HEK293 (cell line): ENCODE measurements around the gene NID2.

Experiments
- CTCF ChIA-PET: fragments of 350-600 bp; formaldehyde crosslinking; extraction: SDS; loops from one replicate; lab custom pipeline; 2021; ENCODE audit warnings: antibody characterized with exemption; lab: Yijun Ruan, JAX
- POLR2A ChIA-PET: fragments of 300-600 bp; formaldehyde crosslinking; extraction: SDS; loops from one replicate; lab custom pipeline; 2020; ENCODE audit warnings: antibody characterized with exemption, inconsistent platforms; lab: Yijun Ruan, JAX
- H3K27ac ChIP-seq: fragments of 200-500 bp; sonication (Bioruptor generic); 2 replicates; pipeline ENCODE4 v1.5.1; 2014; ENCODE audit warnings: low read depth, low read length, control low read depth, inconsistent platforms; ENCODE audit errors: extremely low read depth
- H3K36me3 ChIP-seq, 2 experiments: fragments of 200-500 bp in 1 of 2; sonication (Bioruptor generic) in 1 of 2; 1 replicate in 1 of 2; 2 replicates in 1 of 2; pipeline ENCODE4 v1.5.1; 2014 to 2017; ENCODE audit warnings: inconsistent platforms in 2 of 2, low read length in 2 of 2; ENCODE audit not compliant: control insufficient read depth in 2 of 2, insufficient read depth in 1 of 2
- H3K4me1 ChIP-seq: fragments of 200-500 bp; sonication (Bioruptor generic); 2 replicates; pipeline ENCODE4 v1.5.1; 2014; ENCODE audit warnings: mild to moderate bottlenecking, low read length, inconsistent platforms; ENCODE audit not compliant: control insufficient read depth, insufficient read depth
- H3K4me3 ChIP-seq: 2 replicates; pipeline ENCODE4 v1.5.1; 2011; ENCODE audit warnings: low read depth, mild to moderate bottlenecking, control low read depth, low read length, moderate library complexity
- H3K9me3 ChIP-seq: fragments of 200-500 bp; sonication (Bioruptor generic); 2 replicates; pipeline ENCODE4 v1.5.1; 2014; ENCODE audit warnings: low read depth, low read length, inconsistent platforms; ENCODE audit not compliant: control insufficient read depth, insufficient read depth
- HOXC10 ChIP-seq: sonication (generic); formaldehyde crosslinking; IDR thresholded peaks from 2 replicates; pipeline ENCODE4 v1.8.1; 2023; ENCODE audit warnings: mild to moderate bottlenecking, missing genetic modification reagents
- KLF7 ChIP-seq: fragments of 450-650 bp; formaldehyde crosslinking; IDR thresholded peaks from 2 replicates; pipeline ENCODE4 v1.5.1; 2016; ENCODE audit warnings: missing biosample characterization, missing genetic modification characterization, borderline replicate concordance
- WT1 ChIP-seq: fragments of 450-650 bp; formaldehyde crosslinking; IDR thresholded peaks from 2 replicates; pipeline ENCODE4 v1.5.1; 2016; ENCODE audit warnings: missing biosample characterization, missing genetic modification characterization
- ZBTB1 ChIP-seq: fragments of 450-650 bp; formaldehyde crosslinking; IDR thresholded peaks from 2 replicates; pipeline ENCODE4 v1.5.1; 2016; ENCODE audit warnings: missing biosample characterization, missing genetic modification characterization
- ZFHX2 ChIP-seq: fragments of 450-650 bp; formaldehyde crosslinking; conservative IDR thresholded peaks from 2 replicates; pipeline ENCODE4 v1.5.1; 2016; ENCODE audit warnings: missing biosample characterization, missing genetic modification characterization
- ZFP41 ChIP-seq: fragments of 450-650 bp; formaldehyde crosslinking; IDR thresholded peaks from 2 replicates; pipeline ENCODE4 v1.5.1; 2016; ENCODE audit warnings: missing biosample characterization, missing genetic modification characterization, borderline replicate concordance
- ZNF19 ChIP-seq: fragments of 450-650 bp; formaldehyde crosslinking; IDR thresholded peaks from 2 replicates; pipeline ENCODE4; 2016; ENCODE audit warnings: missing biosample characterization, missing genetic modification characterization, low read depth
- ZNF214 ChIP-seq: fragments of 450-650 bp; formaldehyde crosslinking; IDR thresholded peaks from 2 replicates; pipeline ENCODE4 v1.5.1; 2017; ENCODE audit warnings: missing biosample characterization, mild to moderate bottlenecking, missing genetic modification characterization, borderline replicate concordance
- ZNF366 ChIP-seq: fragments of 450-650 bp; formaldehyde crosslinking; conservative IDR thresholded peaks from 2 replicates; pipeline ENCODE4 v1.5.1; 2016; ENCODE audit warnings: missing biosample characterization, missing genetic modification characterization
- ZNF37A ChIP-seq: fragments of 450-650 bp; IDR thresholded peaks from 2 replicates; pipeline ENCODE4 v1.5.1; 2018; ENCODE audit warnings: missing biosample characterization, missing genetic modification characterization
- ZNF391 ChIP-seq: fragments of 450-650 bp; formaldehyde crosslinking; IDR thresholded peaks from 2 replicates; pipeline ENCODE4 v1.5.1; 2016; ENCODE audit warnings: low read depth, missing biosample characterization, missing genetic modification characterization, borderline replicate concordance
- ZNF433 ChIP-seq: fragments of 450-650 bp; formaldehyde crosslinking; IDR thresholded peaks from 2 replicates; pipeline ENCODE4 v1.5.1; 2016; ENCODE audit warnings: missing biosample characterization, missing genetic modification characterization, low read depth
- ZNF549 ChIP-seq: fragments of 450-650 bp; IDR thresholded peaks from 2 replicates; pipeline ENCODE4 v1.5.1; 2018; ENCODE audit warnings: missing biosample characterization, missing genetic modification characterization, mild to moderate bottlenecking, inconsistent platforms, moderate library complexity
- ZNF560 ChIP-seq: fragments of 450-650 bp; formaldehyde crosslinking; IDR thresholded peaks from 2 replicates; pipeline ENCODE4 v1.5.1; 2017; ENCODE audit warnings: missing biosample characterization, missing genetic modification characterization, borderline replicate concordance
- ZNF585B ChIP-seq: fragments of 450-650 bp; formaldehyde crosslinking; IDR thresholded peaks from 2 replicates; pipeline ENCODE4 v1.5.1; 2016; ENCODE audit warnings: missing biosample characterization, missing genetic modification characterization
- ZNF596 ChIP-seq: fragments of 450-650 bp; IDR thresholded peaks from 2 replicates; pipeline ENCODE4 v1.5.0; 2018; ENCODE audit warnings: missing biosample characterization, mild to moderate bottlenecking, missing genetic modification characterization, moderate library complexity
- ZNF600 ChIP-seq: fragments of 450-650 bp; formaldehyde crosslinking; IDR thresholded peaks from 2 replicates; pipeline ENCODE4 v1.5.1; 2016; ENCODE audit warnings: missing biosample characterization, missing genetic modification characterization
- ZNF792 ChIP-seq: fragments of 450-650 bp; formaldehyde crosslinking; IDR thresholded peaks from 2 replicates; pipeline ENCODE4 v1.5.1; 2016; ENCODE audit warnings: missing biosample characterization, missing genetic modification characterization
- TF ChIP-seq, protein P1 (sequence below): fragments of 450-650 bp; formaldehyde crosslinking; IDR thresholded peaks from 2 replicates; pipeline ENCODE4 v1.5.1; 2017; ENCODE audit warnings: missing biosample characterization, missing genetic modification characterization
- TF ChIP-seq, protein P2 (sequence below): fragments of 450-650 bp; formaldehyde crosslinking; IDR thresholded peaks from 2 replicates; pipeline ENCODE4 v1.5.1; 2017; ENCODE audit warnings: missing biosample characterization, missing genetic modification characterization
- TF ChIP-seq, protein P3 (sequence below): fragments of 450-650 bp; formaldehyde crosslinking; IDR thresholded peaks from 2 replicates; pipeline ENCODE4 v1.5.1; 2016; ENCODE audit warnings: missing biosample characterization, missing genetic modification characterization
- TF ChIP-seq, protein P4 (sequence below): fragments of 450-650 bp; formaldehyde crosslinking; IDR thresholded peaks from 2 replicates; pipeline ENCODE4 v1.5.1; 2016; ENCODE audit warnings: missing biosample characterization, missing genetic modification characterization
- TF ChIP-seq, protein P5 (sequence below): fragments of 450-650 bp; formaldehyde crosslinking; IDR thresholded peaks from 2 replicates; pipeline ENCODE4 v1.5.1; 2016; ENCODE audit warnings: missing biosample characterization, missing genetic modification characterization
- TF ChIP-seq, protein P6 (sequence below): fragments of 450-650 bp; formaldehyde crosslinking; IDR thresholded peaks from 2 replicates; pipeline ENCODE4 v1.5.1; 2017; ENCODE audit warnings: missing biosample characterization, missing genetic modification characterization

NID2 gene

DNA sequence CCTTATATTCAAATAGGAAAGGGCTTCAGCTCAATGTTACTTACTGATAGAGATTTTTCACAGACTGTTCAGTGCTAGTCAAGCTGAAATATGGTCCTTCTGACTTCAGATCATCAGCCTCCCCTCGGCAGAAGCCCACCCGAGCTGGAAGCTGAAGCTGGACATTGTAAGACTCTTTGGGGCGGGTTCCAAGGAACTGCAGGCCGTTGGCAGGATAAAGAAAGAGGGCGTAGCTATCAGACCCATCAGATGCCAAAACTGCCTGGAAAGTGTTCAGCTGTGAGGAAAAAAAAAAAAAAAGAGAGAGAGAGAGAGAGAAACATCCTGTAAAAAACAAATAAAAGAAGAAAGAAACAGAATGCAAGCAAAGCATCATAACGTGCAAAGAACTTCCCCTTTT, 8.8 kb downstream of the NID2 start:
- H3K4me1 ChIP-seq, result no peaks in the 10 kb centered on the region
- no peak overlapping the region for H3K4me3 ChIP-seq
- no peak overlapping the region for H3K27ac ChIP-seq
- POLR2A ChIA-PET, result no interaction called here
- CTCF ChIA-PET, result interaction anchor here (2.6 kb wide), 1 partner anchor 17 kb away, joined by 10 read pairs; no protein-coding TSS in a partner anchor
- TF ChIP-seq ZNF19 (tag by site-specific recombination) (no peak), ZNF366 (tag by site-specific recombination) (no peak), ZBTB1 (tag by site-specific recombination) (no peak), ZNF391 (tag by site-specific recombination) (no peak), ZNF433 (tag by site-specific recombination) (no peak), ZFHX2 (tag by site-specific recombination) (no peak), ZNF214 (tag by site-specific recombination) (no peak), ZNF792 (tag by site-specific recombination) (no peak), ZNF549 (tag by site-specific recombination) (no peak), ZNF600 (tag by site-specific recombination) (no peak), WT1 (tag by site-specific recombination) (no peak), ZNF37A (tag by site-specific recombination) (no peak), ZNF560 (tag by site-specific recombination) (no peak), HOXC10 (CRISPR knock-in tag) (no peak)
- TF ChIP-seq, protein P1, sequence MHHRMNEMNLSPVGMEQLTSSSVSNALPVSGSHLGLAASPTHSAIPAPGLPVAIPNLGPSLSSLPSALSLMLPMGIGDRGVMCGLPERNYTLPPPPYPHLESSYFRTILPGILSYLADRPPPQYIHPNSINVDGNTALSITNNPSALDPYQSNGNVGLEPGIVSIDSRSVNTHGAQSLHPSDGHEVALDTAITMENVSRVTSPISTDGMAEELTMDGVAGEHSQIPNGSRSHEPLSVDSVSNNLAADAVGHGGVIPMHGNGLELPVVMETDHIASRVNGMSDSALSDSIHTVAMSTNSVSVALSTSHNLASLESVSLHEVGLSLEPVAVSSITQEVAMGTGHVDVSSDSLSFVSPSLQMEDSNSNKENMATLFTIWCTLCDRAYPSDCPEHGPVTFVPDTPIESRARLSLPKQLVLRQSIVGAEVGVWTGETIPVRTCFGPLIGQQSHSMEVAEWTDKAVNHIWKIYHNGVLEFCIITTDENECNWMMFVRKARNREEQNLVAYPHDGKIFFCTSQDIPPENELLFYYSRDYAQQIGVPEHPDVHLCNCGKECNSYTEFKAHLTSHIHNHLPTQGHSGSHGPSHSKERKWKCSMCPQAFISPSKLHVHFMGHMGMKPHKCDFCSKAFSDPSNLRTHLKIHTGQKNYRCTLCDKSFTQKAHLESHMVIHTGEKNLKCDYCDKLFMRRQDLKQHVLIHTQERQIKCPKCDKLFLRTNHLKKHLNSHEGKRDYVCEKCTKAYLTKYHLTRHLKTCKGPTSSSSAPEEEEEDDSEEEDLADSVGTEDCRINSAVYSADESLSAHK, result no peak
- TF ChIP-seq, protein P2, sequence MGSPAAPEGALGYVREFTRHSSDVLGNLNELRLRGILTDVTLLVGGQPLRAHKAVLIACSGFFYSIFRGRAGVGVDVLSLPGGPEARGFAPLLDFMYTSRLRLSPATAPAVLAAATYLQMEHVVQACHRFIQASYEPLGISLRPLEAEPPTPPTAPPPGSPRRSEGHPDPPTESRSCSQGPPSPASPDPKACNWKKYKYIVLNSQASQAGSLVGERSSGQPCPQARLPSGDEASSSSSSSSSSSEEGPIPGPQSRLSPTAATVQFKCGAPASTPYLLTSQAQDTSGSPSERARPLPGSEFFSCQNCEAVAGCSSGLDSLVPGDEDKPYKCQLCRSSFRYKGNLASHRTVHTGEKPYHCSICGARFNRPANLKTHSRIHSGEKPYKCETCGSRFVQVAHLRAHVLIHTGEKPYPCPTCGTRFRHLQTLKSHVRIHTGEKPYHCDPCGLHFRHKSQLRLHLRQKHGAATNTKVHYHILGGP (tag by site-specific recombination), result no peak
- TF ChIP-seq, protein P3, sequence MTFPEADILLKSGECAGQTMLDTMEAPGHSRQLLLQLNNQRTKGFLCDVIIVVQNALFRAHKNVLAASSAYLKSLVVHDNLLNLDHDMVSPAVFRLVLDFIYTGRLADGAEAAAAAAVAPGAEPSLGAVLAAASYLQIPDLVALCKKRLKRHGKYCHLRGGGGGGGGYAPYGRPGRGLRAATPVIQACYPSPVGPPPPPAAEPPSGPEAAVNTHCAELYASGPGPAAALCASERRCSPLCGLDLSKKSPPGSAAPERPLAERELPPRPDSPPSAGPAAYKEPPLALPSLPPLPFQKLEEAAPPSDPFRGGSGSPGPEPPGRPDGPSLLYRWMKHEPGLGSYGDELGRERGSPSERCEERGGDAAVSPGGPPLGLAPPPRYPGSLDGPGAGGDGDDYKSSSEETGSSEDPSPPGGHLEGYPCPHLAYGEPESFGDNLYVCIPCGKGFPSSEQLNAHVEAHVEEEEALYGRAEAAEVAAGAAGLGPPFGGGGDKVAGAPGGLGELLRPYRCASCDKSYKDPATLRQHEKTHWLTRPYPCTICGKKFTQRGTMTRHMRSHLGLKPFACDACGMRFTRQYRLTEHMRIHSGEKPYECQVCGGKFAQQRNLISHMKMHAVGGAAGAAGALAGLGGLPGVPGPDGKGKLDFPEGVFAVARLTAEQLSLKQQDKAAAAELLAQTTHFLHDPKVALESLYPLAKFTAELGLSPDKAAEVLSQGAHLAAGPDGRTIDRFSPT (tag by site-specific recombination), result no peak
- no peaks in the 10 kb centered on the region for H3K9me3 ChIP-seq
- H3K36me3 ChIP-seq, result no peaks in the 10 kb centered on the region

DNA sequence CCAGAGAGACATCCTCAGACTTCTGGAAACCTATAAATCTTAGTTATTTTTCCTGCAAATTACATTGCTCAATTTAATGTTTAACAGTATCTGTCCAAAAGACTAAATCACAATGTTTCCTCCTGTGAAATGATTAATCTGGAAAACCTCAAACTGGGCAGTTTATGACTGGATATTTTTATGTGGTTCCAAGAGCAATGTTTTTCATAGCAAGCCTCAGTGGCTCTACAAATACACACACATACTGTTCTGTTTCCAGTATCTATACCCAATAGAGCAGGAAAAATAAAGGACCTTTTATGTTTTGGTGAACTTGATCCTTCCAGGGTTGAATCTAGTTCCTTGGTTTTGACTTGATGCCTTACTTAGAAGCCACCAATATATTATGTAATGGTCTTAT, 9.2 kb downstream of the NID2 start:
- Histone ChIP-seq H3K4me3 (no peak overlapping the region), H3K27ac (no peak overlapping the region), H3K9me3 (no peaks in the 10 kb centered on the region), H3K36me3 (no peaks in the 10 kb centered on the region), H3K4me1 (no peaks in the 10 kb centered on the region)
- ChIA-PET POLR2A (no interaction called here), CTCF (interaction anchor here (2.6 kb wide), 1 partner anchor 16 kb away, joined by 10 read pairs; no protein-coding TSS in a partner anchor)
- TF ChIP-seq, protein P4, sequence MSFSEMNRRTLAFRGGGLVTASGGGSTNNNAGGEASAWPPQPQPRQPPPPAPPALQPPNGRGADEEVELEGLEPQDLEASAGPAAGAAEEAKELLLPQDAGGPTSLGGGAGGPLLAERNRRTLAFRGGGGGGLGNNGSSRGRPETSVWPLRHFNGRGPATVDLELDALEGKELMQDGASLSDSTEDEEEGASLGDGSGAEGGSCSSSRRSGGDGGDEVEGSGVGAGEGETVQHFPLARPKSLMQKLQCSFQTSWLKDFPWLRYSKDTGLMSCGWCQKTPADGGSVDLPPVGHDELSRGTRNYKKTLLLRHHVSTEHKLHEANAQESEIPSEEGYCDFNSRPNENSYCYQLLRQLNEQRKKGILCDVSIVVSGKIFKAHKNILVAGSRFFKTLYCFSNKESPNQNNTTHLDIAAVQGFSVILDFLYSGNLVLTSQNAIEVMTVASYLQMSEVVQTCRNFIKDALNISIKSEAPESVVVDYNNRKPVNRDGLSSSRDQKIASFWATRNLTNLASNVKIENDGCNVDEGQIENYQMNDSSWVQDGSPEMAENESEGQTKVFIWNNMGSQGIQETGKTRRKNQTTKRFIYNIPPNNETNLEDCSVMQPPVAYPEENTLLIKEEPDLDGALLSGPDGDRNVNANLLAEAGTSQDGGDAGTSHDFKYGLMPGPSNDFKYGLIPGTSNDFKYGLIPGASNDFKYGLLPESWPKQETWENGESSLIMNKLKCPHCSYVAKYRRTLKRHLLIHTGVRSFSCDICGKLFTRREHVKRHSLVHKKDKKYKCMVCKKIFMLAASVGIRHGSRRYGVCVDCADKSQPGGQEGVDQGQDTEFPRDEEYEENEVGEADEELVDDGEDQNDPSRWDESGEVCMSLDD (tag by site-specific recombination), result no peak
- TF ChIP-seq ZFP41 (tag by site-specific recombination) (no peak), ZNF585B (tag by site-specific recombination) (no peak), ZNF596 (tag by site-specific recombination) (no peak), KLF7 (tag by site-specific recombination) (no peak)
- TF ChIP-seq, protein P5, sequence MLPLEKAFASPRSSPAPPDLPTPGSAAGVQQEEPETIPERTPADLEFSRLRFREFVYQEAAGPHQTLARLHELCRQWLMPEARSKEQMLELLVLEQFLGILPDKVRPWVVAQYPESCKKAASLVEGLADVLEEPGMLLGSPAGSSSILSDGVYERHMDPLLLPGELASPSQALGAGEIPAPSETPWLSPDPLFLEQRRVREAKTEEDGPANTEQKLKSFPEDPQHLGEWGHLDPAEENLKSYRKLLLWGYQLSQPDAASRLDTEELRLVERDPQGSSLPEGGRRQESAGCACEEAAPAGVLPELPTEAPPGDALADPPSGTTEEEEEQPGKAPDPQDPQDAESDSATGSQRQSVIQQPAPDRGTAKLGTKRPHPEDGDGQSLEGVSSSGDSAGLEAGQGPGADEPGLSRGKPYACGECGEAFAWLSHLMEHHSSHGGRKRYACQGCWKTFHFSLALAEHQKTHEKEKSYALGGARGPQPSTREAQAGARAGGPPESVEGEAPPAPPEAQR (tag by site-specific recombination), result no peak
- TF ChIP-seq, protein P6, sequence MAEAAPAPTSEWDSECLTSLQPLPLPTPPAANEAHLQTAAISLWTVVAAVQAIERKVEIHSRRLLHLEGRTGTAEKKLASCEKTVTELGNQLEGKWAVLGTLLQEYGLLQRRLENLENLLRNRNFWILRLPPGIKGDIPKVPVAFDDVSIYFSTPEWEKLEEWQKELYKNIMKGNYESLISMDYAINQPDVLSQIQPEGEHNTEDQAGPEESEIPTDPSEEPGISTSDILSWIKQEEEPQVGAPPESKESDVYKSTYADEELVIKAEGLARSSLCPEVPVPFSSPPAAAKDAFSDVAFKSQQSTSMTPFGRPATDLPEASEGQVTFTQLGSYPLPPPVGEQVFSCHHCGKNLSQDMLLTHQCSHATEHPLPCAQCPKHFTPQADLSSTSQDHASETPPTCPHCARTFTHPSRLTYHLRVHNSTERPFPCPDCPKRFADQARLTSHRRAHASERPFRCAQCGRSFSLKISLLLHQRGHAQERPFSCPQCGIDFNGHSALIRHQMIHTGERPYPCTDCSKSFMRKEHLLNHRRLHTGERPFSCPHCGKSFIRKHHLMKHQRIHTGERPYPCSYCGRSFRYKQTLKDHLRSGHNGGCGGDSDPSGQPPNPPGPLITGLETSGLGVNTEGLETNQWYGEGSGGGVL (tag by site-specific recombination), result no peak
